Muscle layer of duodenum (tissue), 2 donors: ENCODE measurements around the gene KIF13A.

Source experiments
- H3K27ac ChIP-seq: one replicate; pipeline ENCODE4 v1.7.0; 2013; ENCODE audit warnings: mild to moderate bottlenecking, low read length
- H3K27me3 ChIP-seq: one replicate; pipeline ENCODE4 v1.7.0; 2013; ENCODE audit warnings: low read depth, mild to moderate bottlenecking, control low read depth, low read length
- H3K36me3 ChIP-seq, 2 donors: one replicate each; pipeline ENCODE4 v1.7.0; 2013; ENCODE audit warnings: low read length in 2 of 2, control low read depth in 1 of 2, mild to moderate bottlenecking in 1 of 2; ENCODE audit not compliant: insufficient read depth in 2 of 2, control insufficient read depth in 1 of 2
- H3K4me1 ChIP-seq, 2 donors: one replicate each; pipeline ENCODE4 v1.7.0; 2013; ENCODE audit warnings: low read length in 2 of 2, mild to moderate bottlenecking in 2 of 2, control low read depth in 1 of 2, moderate library complexity in 1 of 2; ENCODE audit not compliant: insufficient read depth in 2 of 2, control insufficient read depth in 1 of 2
- H3K4me3 ChIP-seq, 2 donors: one replicate each; pipeline ENCODE4 v1.7.0; 2013; ENCODE audit warnings: low read length in 2 of 2, low read depth in 1 of 2, mild to moderate bottlenecking in 1 of 2
- H3K9me3 ChIP-seq, 2 donors: one replicate each; pipeline ENCODE4 v1.7.0; 2013; ENCODE audit warnings: low read length in 2 of 2, control low read depth in 1 of 2, mild to moderate bottlenecking in 1 of 2; ENCODE audit not compliant: control insufficient read depth in 1 of 2
- donor health status: healthy.

KIF13A gene

GRCh38 chr6:17724341-17724740 is 263.1 kb downstream of the KIF13A start:
- Histone ChIP-seq H3K4me3 (no peak overlapping the region), H3K9me3 (no peaks in the 10 kb centered on the region), H3K36me3 (no peaks in the 10 kb centered on the region), H3K27me3 (no peaks in the 10 kb centered on the region), H3K4me1 (no peaks in the 10 kb centered on the region), H3K27ac (no peak overlapping the region)

GRCh38 chr6:17721671-17722070 is 265.8 kb downstream of the KIF13A start:
- H3K4me1 ChIP-seq: no peaks in the 10 kb centered on the region
- no peaks in the 10 kb centered on the region for H3K9me3 ChIP-seq
- H3K4me3 ChIP-seq: no peak overlapping the region
- H3K27ac ChIP-seq: no peak overlapping the region
- H3K27me3 ChIP-seq: no peaks in the 10 kb centered on the region
- no peaks in the 10 kb centered on the region for H3K36me3 ChIP-seq

GRCh38 chr6:17719323-17720041 is 268.0 kb downstream of the KIF13A start:
- Histone ChIP-seq H3K27ac (no peak overlapping the region), H3K27me3 (no peaks in the 10 kb centered on the region), H3K36me3 (no peaks in the 10 kb centered on the region), H3K4me3 (no peak overlapping the region), H3K4me1 (no peaks in the 10 kb centered on the region), H3K9me3 (no peaks in the 10 kb centered on the region)

GRCh38 chr6:17716221-17716620 is 271.2 kb downstream of the KIF13A start:
- Histone ChIP-seq H3K27ac (no peak overlapping the region), H3K36me3 (no peaks in the 10 kb centered on the region), H3K4me3 (no peak overlapping the region), H3K27me3 (no peaks in the 10 kb centered on the region), H3K4me1 (no peaks in the 10 kb centered on the region), H3K9me3 (no peaks in the 10 kb centered on the region)

GRCh38 chr6:17714879-17715851 is 272.3 kb downstream of the KIF13A start:
- H3K4me1 ChIP-seq: no peaks in the 10 kb centered on the region
- H3K27me3 ChIP-seq: no peaks in the 10 kb centered on the region
- H3K27ac ChIP-seq: no peak overlapping the region
- no peak overlapping the region for H3K4me3 ChIP-seq
- no peaks in the 10 kb centered on the region for H3K9me3 ChIP-seq
- H3K36me3 ChIP-seq: no peaks in the 10 kb centered on the region

GRCh38 chr6:17714177-17714576 is 273.3 kb downstream of the KIF13A start:
- Histone ChIP-seq H3K9me3 (no peaks in the 10 kb centered on the region), H3K36me3 (no peaks in the 10 kb centered on the region), H3K4me1 (no peaks in the 10 kb centered on the region), H3K27me3 (no peaks in the 10 kb centered on the region), H3K27ac (no peak overlapping the region), H3K4me3 (no peak overlapping the region)

GRCh38 chr6:17712576-17712975 is 274.9 kb downstream of the KIF13A start:
- peaks cover 0 to under 1% of the 10 kb centered on the region in 2 donors for H3K4me1 ChIP-seq
- no peak overlapping the region for H3K4me3 ChIP-seq
- no peaks in the 10 kb centered on the region for H3K36me3 ChIP-seq
- no peak overlapping the region for H3K27ac ChIP-seq
- H3K9me3 ChIP-seq: no peaks in the 10 kb centered on the region
- H3K27me3 ChIP-seq: no peaks in the 10 kb centered on the region

GRCh38 chr6:17710331-17710730 is 277.1 kb downstream of the KIF13A start:
- Histone ChIP-seq H3K27ac (no peak overlapping the region), H3K9me3 (no peaks in the 10 kb centered on the region), H3K27me3 (no peaks in the 10 kb centered on the region), H3K36me3 (peaks cover 0 to 13% of the 10 kb centered on the region in 2 donors), H3K4me1 (peaks cover 0 to 4% of the 10 kb centered on the region in 2 donors), H3K4me3 (no peak overlapping the region)

- Histone ChIP-seq H3K27ac (no peak overlapping the region), H3K9me3 (no peaks in the 10 kb centered on the region), H3K4me3 (no peak overlapping the region), H3K27me3 (no peaks in the 10 kb centered on the region), H3K36me3 (peaks cover 0 to 13% of the 10 kb centered on the region in 2 donors), H3K4me1 (peaks cover under 1 to 4% of the 10 kb centered on the region in 2 donors)
Measured at GRCh38 chr6:17709476-17709875, 278.0 kb downstream of the KIF13A start.
